IPS-NIHi7 (cell line): ENCODE measurements around the gene VAV1.

ENCODE experiments used
- DNase-seq: peaks from one replicate; pipeline ENCODE4 v3.0.0; 2012; ENCODE audit warnings: mixed read lengths; ENCODE audit errors: extremely low spot score

Gene VAV1

DNA sequence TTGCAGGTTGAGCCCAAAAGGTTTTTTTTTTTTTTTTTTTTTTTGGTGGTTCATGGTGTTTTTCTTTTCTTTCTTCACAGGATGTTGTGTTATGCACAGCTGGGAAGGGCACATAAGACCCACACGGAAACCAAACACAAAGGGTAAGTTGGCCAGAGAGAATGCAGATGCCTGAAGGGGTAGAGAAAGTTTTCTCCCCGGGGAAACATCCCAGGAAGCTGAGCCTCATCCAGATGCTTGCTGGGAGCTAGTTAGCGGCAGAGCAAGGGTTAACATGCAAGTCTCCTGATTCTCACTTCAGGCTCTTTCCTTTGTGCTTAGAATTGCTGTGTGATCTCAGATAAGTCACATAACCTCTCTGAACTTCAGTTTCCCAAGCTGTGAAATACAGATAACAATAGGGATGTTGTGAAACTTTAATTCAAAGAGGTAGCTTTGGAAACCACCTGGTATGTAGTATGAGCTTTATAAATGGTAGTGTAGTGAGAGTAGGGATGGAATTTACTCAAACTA, 117.9 kb downstream of the VAV1 start:
- no peak for DNase-seq

DNA sequence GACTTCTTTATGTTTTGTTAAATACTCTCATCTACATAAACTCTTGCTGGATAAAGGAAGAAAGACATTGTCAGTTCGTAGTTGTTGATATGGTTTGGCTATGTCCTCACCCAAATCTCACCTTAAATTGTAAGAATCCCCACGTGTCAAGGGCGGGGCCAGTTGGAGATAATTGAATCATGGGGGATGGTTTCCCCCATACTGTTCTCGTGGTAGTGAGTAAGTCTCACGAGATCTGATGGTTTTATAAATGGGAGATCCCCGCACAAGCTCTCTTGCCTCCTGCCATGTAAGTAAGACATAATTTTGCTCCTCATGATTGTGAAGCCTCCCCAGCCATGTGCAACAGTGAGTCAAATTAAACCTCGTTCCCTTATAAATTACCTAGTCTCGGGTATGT, 118.4 kb downstream of the VAV1 start:
- DNase-seq, result no peak

DNA sequence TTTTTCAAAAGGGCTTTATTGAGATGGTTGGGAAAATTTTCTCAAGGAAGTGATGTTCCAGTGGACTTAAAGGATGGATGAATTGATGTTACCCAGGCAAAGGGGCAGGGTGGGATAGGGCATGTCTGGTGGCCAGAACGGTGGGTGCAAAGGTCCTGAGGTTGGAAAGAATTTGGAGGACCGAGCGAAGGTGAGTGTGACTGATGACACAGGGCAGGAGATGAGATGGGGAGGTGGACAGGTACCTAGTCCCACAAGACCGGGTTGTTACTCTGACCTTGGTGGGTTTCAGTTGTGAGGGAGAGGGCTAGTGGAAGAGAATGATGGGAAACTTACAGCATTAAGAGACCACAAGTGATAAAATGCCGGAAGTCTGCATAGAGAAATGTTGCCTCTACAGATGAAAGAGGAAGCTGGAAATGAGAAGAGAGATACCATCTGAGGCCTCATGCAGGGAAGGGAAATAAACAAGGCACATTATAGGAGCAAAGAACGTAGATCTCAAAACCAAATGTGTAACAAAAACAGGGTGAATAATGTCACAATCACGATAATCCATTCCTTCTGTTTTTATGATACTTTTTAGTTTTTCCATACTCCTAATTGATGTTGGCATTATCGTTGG, 119.4 kb downstream of the VAV1 start:
- DNase-seq, result no peak

GRCh38 chr19:6894313-6894712, 121.8 kb downstream of the VAV1 start:
- DNase-seq, result no peak

DNA sequence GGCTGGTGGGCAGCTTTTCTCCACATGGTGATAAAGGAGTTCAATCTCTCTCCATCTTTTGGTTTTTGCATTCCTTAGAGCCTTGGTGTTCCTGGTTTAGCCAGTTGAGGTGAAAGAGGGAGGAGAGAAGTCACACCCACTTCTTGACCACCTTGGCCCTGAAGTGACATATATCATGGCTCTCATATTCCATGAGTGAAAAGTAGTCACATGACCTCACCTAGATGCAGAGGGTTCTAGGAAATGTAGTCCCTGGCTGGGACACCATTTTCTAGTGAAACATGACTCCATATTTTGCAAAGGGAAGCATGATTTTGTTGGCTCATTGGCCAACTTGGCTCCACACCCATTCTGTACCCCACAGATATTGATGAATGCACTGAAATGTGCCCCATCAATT, 130.9 kb downstream of the VAV1 start:
- DNase-seq, result no peak

DNA sequence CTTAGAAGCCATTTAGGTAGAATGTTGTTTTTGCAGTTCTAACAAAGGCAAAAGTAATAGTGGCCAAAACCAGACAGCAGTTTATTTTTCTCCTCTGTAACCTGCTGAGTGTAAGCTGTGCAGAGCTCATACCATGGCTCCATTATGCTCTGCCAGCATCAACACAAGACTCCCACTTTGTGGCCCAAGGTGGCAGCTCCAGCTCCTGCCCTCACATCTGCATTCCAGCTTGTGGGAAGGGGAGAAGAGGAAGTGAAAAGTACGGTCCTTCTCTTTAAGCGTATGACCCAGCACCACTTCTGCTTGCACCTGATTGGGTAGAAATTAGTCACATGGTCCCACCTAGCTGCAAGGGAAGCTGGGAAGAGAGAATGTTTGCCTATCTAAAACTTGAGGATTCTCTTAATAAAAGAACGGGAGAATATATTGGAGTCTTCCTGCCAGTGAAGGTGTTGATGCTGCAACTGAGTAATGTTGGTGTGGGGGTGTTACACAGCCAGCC, 134.1 kb downstream of the VAV1 start:
- no peak for DNase-seq
